ENCODE measurements around the gene DLGAP1. TPM values are rescaled to one million over a fixed set of nuclear protein-coding genes. Genes with fewer than 3 reads are reported as not detected.

The DLGAP1 gene
- total and polyA plus RNA-seq, 9 donors: 2.0 to 42.7 (median 3.8) TPM

DNA sequence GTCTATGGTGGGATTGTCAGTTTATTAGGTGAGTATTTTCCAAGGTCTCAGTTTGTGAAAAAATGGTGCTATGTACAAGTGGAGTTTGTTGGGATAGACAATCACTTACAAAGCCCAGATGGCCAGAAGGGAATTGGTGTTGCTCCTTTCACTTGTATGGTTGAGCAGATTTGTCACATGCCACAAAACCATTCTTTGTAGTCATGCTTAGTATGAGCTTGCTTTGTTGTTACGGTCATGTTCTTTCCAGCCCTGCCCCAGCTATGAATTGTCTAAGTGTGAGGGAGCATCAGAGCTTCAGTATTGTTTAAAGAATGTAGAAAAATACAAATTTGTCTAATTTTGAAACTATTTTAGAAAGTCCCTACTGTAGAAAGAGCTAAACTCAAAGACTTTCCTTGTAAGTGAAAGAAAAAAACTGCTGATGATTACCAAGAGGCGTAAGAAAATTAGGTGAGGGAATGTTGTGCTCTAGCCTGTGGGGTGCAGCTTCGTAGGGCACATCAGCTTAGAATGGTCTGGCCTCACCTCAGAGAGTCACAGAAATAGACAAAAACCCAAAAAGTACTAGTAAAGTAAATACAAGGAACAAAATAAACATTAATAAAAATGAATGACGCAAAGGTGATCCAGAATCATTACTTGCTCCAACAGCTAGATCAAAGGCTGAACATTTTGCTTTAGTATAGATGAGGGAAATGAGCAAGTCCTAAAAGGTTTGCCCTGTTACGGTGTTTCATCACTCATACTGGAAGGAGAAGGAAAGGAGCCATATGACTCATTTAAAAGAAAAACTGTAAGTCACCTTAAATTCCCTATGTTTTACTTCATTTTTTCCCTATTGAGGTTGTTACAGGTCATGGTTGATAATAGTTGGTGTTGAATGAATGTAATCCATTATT is 995.9 kb downstream of the DLGAP1 start:
- no peaks in the 10 kb centered on the region for H3K9me3 ChIP-seq
- H3K4me3 ChIP-seq: no peak overlapping the region
- H3K27me3 ChIP-seq: no peaks in the 10 kb centered on the region
- intact Hi-C loops (cut with DNase I): loop anchor here (10.0 kb wide), 4 partner anchors 136 to 206 kb away; no protein-coding TSS in a partner anchor
- no peaks in the 10 kb centered on the region for H3K36me3 ChIP-seq
- 91 to 96% (median 96%) methylated on average over 5 of the region's 5 CpGs for WGBS, 3 donors
- no peaks in the 10 kb centered on the region for H3K4me1 ChIP-seq (ENCODE audit: insufficient read depth)
- no peak for DNase-seq
- TF ChIP-seq EP300 (IDR thresholded peaks at IDR 0.05) (no peak), POLR2A (IDR thresholded peaks at IDR 0.05) (no peak)
- TF ChIP-seq, protein P1, sequence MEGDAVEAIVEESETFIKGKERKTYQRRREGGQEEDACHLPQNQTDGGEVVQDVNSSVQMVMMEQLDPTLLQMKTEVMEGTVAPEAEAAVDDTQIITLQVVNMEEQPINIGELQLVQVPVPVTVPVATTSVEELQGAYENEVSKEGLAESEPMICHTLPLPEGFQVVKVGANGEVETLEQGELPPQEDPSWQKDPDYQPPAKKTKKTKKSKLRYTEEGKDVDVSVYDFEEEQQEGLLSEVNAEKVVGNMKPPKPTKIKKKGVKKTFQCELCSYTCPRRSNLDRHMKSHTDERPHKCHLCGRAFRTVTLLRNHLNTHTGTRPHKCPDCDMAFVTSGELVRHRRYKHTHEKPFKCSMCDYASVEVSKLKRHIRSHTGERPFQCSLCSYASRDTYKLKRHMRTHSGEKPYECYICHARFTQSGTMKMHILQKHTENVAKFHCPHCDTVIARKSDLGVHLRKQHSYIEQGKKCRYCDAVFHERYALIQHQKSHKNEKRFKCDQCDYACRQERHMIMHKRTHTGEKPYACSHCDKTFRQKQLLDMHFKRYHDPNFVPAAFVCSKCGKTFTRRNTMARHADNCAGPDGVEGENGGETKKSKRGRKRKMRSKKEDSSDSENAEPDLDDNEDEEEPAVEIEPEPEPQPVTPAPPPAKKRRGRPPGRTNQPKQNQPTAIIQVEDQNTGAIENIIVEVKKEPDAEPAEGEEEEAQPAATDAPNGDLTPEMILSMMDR (IDR thresholded peaks at IDR 0.05): no peak
- H3K27ac ChIP-seq: no peak overlapping the region

DNA sequence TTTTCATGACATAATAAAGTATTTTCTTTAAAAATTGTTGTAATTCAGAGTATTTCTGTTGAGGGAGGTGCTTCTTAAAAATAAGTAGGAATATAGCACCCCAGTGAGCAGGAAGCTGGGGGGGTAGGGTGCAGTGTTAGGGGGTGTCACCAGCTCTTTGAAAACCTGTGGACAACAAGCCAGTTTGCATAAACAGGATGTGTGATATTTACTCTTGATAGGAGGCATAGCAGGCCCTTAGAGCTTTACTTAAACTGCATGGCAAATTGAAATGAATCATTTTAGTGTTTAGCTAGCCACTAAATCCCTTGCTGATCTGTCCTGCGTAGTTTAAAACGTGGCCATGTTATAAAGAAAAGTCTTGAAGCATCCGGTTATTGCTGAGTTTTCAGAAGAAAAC is 996.7 kb downstream of the DLGAP1 start:
- no peaks in the 10 kb centered on the region for H3K9me3 ChIP-seq
- H3K4me3 ChIP-seq: no peak overlapping the region
- no peak for TF ChIP-seq EP300 (IDR thresholded peaks at IDR 0.05)
- TF ChIP-seq, protein P1 (IDR thresholded peaks at IDR 0.05): no peak
- TF ChIP-seq POLR2A (IDR thresholded peaks at IDR 0.05): no peak
- H3K36me3 ChIP-seq: no peaks in the 10 kb centered on the region
- H3K27me3 ChIP-seq: no peaks in the 10 kb centered on the region
- 83 to 87% (median 83%) methylated on average over 3 of the region's 3 CpGs for WGBS, 3 donors
- no peak overlapping the region for H3K27ac ChIP-seq
- DNase-seq: no peak
- no peaks in the 10 kb centered on the region for H3K4me1 ChIP-seq (ENCODE audit: insufficient read depth)
- intact Hi-C loops (cut with DNase I): loop anchor here (10.0 kb wide), 4 partner anchors 136 to 206 kb away; no protein-coding TSS in a partner anchor

DNA sequence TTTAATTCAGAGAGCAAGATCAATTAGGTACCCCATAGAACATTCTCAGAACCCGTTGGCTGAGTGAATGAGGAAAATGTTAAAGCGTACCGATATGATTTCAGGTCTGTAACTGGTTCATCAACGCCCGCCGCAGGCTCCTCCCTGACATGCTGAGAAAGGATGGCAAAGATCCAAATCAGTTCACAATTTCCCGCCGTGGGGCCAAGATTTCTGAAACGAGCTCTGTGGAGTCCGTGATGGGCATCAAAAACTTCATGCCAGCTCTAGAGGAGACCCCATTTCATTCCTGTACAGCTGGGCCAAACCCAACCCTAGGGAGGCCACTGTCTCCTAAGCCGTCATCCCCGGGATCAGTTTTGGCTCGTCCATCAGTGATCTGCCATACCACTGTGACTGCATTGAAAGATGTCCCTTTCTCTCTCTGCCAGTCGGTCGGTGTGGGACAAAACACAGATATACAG is 997.8 kb downstream of the DLGAP1 start:
- Histone ChIP-seq H3K36me3 (no peaks in the 10 kb centered on the region), H3K4me1 (ENCODE audit: insufficient read depth) (peaks cover 3% of the 10 kb centered on the region), H3K27ac (no peak overlapping the region), H3K4me3 (no peak overlapping the region), H3K27me3 (no peaks in the 10 kb centered on the region), H3K9me3 (no peaks in the 10 kb centered on the region)
- no peak for TF ChIP-seq EP300 (IDR thresholded peaks at IDR 0.05)
- TF ChIP-seq, protein P1 (IDR thresholded peaks at IDR 0.05): no peak
- no peak for TF ChIP-seq POLR2A (IDR thresholded peaks at IDR 0.05)
- WGBS, 3 donors: 84 to 88% (median 86%) methylated on average over 15 of the region's 15 CpGs
- no peak for DNase-seq
- intact Hi-C loops (cut with DNase I): loop anchor here (10.0 kb wide), 4 partner anchors 138 to 208 kb away; no protein-coding TSS in a partner anchor

DNA sequence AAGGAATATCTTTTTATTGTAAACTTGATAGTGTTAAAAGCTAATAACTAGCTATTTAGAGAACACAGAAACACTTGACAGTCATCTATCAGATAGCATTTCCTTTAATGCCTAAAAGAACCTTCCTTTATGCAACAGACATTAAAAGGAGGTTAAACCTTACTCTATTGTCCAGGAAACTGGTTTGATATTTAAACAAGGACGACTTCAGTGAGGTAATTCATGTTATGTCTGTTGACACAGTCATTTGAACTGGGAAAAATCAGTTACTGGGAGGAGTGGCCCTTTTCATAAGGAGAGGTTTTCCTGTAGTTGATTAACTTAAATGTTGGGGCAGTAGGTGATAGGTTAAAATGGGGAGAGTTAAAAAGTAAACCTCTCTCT is 998.4 kb downstream of the DLGAP1 start:
- Histone ChIP-seq H3K27me3 (no peaks in the 10 kb centered on the region), H3K27ac (no peak overlapping the region), H3K4me1 (ENCODE audit: insufficient read depth) (peaks cover 3% of the 10 kb centered on the region), H3K4me3 (no peak overlapping the region), H3K9me3 (no peaks in the 10 kb centered on the region), H3K36me3 (no peaks in the 10 kb centered on the region)
- no peak for DNase-seq
- intact Hi-C loops (cut with DNase I): loop anchor here (10.0 kb wide), 4 partner anchors 138 to 208 kb away; no protein-coding TSS in a partner anchor
- TF ChIP-seq EP300 (IDR thresholded peaks at IDR 0.05): no peak
- no peak for TF ChIP-seq POLR2A (IDR thresholded peaks at IDR 0.05)
- TF ChIP-seq, protein P1 (IDR thresholded peaks at IDR 0.05): no peak
- 43 to 45% (median 44%) methylated on average over 1 of the region's 1 CpG for WGBS, 3 donors
